ENCODE data around the gene FOLR1.

GRCh38 chr11:72241291-72241781 is 49.4 kb downstream of the FOLR1 start:
- no peak for TF ChIP-seq CTCF (conservative IDR thresholded peaks at IDR 0.05; ENCODE audit: low read depth, low read length)
- TF ChIP-seq EZH2 (IDR thresholded peaks at IDR 0.05; ENCODE audit: borderline replicate concordance, low read depth, low read length, poor library complexity, severe bottlenecking) = no peak

Measured in A673 (cell line).